NCI-H2081 (cell line): ENCODE measurements around the gene KHDC4.

Experiments used
- DNase-seq, 2 experiments: peaks; one replicate each; lab custom pipeline; 2025; lab: John Stamatoyannopoulos, UW

KHDC4 gene

DNA sequence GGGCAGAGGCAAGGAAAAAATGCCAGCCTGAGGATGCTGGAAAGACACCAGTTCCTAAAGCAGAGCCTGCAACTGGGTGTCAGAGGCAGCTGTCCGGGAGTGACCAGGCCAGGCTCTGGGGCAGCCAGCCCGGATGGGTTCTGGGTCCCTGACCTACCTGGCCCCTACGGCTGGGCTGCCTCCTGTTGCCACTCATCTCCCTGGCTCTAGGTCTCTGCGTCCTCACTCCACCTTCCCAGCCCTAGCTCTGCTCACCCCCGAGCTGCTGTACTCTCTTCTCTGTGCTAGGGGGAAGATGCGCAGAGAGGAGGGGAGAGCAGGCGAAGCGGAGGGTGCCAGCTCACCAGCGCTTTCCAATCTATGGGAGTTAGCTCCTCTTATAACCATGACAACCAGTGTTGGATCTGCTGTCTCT, 35.2 kb upstream of the KHDC4 start:
- DNase-seq: no peak

DNA sequence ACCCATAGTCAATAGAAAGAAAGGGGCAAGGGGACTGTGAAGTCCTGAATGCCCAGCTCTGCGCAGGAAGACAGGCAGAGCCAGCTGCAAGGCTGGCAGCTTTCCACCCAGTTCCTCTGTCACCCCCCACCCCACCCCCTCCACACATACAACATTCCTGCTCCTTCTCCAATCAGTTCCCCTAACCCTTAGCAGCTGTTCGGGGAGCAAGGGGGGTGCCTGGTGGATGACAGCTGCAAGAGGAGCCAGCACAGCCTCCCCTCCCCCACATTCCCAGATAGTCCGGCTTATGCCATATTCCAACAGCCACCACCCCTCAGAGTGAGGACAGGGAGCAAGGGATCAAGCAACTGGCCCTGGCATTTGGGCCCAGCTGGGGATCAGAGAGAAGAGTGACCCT, 34.5 kb upstream of the KHDC4 start:
- DNase-seq: peak; percentile 25 to 37

DNA sequence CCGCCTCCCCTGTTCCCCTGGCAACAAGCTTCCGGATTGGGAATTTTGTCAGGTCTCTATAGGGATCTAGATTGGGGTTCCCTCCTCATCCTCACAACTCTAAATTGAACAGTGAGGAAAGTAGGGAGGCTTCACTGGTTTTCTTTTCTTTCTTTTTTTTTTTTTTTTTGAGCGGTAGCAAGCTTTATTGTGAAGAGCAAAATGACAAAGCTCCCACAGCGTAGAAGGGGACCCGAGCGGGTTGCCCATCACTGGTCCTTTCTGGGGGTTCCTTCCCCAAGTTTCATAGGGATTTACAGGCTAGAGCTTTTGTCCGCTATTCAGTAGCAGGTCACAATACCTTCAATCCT, 33.8 kb upstream of the KHDC4 start:
- no peak for DNase-seq

DNA sequence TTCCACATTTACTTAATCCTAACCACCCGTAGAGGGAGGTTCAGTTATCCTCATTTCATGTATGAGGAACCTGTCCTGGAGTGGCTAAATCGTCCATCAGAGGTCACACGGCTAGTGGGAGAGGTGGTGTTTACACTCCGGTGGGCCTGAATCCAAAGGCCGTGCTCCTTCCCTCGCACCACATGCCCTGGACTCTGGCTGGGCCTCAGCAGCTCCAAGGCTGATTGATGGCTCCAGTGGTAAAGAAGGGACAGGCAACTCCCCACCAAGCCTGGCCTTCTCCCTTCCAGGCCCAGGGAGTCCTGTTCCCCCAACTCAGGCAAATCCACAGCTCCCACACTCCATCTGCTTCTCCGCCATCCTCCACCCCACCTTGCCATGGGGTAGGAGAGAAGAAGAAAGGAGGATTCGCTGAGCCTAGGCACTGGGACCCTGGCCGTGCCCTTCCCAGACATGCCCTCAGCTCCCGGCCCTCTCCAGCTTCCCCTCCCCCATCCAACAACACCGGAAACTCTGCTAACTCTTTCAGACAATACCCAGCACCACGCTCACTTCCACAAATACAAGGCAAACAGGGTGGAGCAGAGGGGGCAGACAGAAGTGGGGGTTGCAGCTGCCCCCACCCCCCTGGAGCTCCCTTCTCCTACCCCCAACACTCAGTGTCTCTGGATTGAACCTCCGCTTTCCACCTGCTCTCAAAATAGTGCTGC, 33.3 kb upstream of the KHDC4 start:
- no peak for DNase-seq

DNA sequence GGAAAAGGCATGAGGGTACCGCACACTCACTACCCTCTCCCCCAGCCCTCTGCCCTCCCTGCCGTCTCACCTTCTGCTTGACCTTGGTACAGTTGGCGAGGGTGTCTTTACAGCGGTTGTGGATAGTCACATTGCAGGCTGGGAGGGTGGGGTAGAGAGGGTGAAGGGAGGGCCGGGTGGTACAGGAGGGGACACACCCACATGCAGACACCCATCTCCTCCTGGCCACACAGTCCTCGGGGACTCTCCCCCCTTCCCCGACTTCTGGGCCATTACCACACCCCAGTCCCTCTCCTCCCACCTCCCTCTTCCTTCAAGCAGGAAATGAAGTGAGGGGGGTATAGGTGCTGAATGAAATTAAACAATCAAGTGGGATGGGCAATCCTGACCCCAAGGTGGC, 32.5 kb upstream of the KHDC4 start:
- no peak for DNase-seq

DNA sequence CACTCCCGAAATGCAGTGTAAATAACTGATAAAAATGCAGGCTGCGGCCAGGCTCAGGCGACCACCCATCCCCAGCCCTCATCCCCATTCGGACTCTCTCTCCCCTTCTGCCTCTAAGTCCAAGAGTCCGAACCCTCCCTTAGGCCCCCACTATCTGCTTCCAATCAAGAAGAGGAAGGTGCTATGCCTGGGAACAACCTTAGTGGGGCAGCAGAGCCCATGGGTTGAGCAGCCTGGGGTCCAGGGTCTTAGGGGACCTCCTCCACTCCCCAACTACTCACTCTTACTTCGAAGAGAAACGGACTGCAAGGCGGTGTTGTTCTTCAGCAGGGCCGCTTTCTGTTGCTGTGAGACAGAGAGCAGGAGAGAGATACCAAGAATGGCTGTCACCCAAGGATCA, 31.9 kb upstream of the KHDC4 start:
- DNase-seq: no peak

DNA sequence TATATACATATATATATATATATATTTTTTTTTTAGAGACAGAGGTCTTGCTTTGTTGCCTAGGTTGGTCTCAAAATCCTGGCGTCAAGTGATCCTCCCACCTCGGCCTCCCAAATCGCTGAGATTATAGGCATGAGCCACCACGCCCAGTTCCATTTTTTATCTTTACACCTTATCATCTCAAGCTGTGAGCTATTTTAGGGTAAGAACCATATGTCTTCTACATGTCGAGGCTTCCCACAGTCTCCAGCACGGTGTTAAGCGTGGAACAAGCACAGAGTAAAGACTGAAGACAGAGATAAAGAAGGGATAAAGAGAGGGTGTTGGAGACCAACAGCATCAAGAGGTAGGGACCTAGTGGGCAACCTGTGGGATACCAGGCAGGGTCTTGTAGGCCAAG, 30.0 kb upstream of the KHDC4 start:
- DNase-seq: no peak

DNA sequence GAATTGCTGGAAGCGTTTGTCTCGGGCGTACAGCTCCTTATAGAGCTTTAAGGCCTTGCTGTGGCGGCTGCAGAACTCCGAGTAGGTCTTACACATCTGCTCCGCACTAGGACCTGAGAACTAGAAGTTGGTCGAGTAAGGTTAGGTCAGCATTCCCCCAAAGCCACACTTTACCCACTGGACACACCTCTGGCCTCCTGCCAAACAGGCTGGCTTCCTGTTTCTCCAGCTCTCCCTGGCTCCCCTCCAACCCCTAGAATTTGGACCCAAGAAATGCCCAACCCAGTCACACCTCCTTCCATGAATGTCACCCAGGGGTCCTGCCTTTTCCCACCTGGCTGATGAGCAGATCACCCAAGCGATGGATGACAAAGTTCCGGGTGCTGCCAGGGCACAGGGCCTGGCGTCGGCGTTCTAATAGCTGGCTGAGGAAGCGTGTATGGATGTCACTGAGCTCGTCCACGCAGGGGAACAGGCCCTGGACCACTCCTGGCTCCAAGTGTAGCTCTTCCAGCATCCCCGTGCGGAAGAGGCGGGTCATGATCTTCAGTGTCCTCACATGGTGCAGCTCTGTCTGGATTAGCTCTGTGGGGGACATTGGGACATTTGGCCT, 28.5 kb upstream of the KHDC4 start:
- no peak for DNase-seq

DNA sequence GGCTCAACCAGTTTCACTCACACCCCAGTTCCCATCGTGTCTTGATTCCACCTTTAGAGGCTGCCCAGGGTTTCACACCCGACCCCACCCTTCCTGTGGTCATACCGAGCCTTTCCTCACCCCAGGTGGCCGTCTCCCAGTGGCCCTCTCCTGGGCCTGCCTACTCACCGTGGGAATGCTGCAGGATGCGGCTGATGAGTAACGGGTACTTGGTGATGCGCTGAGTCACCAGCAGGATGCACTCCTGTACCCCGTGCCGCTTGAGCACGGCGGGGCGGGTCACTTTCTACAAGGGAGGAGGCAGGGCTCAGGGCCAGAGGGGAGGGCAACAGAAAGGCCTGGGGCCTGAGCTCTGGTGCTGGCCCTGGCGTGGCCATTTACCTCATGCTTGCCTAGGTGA, 27.7 kb upstream of the KHDC4 start:
- no peak for DNase-seq

DNA sequence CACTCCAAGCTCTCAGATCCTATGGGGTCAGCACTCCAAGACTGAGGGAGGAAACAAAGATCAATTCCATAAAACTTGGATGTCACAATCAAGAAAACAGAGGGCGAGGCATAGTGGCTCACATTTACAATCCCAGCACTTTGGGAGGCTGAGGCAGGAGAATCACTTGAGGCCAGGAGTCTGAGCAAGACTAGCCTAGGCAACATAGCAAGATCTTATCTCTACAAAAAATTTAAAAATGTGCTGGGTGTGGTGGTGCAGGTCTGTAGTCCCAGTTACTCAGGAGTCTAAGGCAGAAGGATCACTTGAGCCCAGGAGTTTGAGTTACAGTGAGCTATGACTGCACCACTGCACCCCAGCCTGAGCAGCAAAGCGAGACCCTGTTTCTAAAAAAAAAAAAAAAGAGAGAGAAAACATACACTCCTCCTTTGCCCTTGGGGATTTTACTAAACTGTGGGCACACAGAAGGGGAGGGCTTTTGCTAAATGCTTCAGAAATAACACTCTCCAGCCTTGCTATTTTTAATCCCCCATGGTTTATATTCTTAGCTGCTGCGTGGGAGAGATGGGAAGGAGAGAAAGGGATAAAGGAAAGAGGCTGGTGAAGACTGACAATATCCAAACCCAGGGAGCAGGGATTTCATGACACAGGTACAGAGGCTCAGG, 26.0 kb upstream of the KHDC4 start:
- no peak for DNase-seq

DNA sequence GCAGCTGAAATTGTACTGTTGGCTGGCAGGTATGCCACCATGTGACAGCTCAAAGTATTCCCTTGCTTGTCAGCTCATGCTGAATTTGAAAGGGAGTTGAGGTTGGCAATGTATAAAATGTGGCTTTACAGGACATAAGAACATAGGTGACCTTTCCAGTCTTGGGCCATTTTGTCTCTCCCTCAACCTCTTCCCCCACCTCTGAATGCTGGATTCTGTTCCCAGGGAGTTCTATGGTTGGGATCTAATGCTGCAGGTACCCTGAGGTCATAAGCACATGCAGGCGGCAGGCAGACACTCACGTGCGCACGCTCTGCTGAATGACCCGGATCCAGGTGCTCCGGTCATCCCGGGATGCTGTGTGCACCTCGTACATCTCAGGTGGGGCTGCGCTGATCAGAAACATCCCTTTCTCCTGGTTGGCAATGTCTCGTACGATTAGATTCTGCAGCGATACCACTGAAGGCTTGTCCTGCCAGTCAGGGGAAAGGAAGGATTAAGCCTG, 23.2 kb upstream of the KHDC4 start:
- DNase-seq: no peak

DNA sequence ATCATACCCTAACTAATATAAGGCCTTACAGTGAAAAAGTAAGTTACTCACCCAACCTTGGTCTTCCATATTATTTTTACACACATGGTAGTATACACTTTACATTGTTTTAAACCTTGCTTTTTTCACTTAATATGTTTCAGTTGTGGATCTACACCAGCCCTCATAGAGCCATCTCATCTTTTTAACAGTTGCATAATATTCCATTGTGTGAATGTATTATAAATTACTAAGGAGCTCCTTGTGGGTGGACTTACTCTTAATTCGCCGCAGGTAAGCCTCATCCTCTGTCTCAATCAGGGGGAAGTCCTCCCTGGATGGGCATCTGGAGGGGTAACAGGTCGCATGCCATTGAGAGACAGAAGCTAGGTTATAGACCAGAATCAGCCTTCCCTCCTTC, 20.4 kb upstream of the KHDC4 start:
- DNase-seq: no peak

DNA sequence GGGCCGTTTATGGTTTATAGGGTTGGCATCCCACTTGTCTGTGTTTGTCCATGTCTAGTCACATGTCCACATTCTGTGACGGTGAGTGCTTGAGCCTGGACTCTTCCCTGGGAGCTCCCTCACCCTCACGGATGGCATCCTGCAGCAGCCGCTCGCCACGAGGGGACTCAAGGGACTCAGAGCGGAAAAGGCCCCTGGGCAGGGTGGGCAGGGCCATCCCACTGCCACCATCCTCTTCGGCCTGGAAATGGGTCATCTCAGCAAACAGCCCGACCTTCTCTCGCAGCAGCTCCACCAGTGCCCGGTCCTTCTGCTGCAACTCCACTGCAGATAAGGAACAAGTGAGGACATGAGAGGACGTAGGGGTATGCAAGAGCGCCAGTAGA, 18.3 kb upstream of the KHDC4 start:
- no peak for DNase-seq

DNA sequence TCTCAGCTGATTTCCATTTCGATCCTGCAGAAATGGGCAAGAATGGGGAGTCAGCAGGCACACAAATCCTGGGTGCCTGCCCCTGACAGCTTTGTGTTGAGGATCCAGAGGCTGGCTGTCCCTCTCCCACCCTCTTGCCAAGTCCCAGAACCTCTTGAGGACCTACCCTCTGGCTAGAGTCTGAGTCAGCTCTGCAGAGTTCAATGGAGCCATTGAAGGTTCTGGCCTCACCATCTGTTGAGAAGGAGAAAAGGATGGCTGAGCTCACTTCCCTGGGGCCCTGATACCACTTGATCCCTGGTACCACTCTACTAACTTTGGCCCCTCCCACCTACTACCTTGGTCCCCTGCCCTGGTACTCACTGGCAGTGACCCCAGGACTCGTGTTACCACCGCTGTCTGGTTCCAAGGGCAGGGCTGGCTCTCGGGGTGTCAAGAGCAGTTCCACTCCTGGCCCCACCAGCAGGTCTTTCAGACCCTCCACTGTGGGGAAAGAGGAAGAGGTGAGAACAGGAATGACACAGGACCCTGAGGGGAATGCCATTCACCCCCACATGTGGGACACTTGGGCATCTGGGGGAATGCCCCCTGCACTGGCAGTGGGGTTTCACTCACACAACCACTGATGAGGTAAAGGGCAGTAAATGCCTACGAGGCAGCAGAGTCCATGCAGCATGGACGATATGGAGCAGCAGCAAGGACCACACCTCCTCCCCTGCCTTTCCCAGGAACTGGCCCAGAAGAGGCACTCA, 17.7 kb upstream of the KHDC4 start:
- DNase-seq: no peak

DNA sequence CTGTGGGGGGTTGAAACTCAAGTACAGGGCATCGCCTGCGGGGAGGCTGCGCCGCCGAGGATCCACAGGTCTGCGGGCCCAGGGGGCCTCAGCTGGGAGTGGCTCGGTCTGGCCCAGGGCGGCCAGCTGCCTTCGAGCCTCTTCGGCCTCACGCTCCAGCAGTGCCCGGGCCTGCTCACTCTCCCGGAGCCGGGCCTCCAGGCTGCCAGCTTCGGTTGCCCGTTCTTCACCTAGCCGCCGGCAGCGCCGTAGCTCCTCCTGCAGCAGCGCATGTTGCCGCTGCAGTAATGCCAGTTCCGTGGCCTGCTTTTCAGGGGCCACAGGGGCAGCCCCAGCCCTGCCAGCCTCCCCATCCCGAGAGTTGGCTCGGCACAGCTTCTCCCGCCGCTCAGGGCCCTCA, 16.6 kb upstream of the KHDC4 start:
- DNase-seq: no peak

DNA sequence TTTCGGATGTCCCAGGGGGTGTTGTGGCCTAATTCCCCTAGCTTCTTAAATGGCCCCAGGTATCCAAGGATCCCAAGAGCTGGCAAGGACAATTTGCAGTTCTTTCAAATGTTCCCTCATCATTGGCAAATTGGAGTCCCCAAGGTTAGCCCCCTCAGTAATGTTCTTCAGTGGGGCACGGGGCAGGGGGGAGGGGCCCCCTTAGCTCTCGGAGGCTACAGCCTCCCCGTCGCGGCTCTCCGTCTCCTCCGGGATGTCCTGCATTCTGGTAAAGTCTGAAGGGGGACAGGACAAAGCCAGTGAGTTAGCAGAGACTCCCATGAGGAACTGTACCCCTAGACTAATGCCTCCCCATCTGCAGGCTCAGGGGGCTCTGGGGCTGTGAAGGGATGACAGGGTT, 13.5 kb upstream of the KHDC4 start:
- no peak for DNase-seq

DNA sequence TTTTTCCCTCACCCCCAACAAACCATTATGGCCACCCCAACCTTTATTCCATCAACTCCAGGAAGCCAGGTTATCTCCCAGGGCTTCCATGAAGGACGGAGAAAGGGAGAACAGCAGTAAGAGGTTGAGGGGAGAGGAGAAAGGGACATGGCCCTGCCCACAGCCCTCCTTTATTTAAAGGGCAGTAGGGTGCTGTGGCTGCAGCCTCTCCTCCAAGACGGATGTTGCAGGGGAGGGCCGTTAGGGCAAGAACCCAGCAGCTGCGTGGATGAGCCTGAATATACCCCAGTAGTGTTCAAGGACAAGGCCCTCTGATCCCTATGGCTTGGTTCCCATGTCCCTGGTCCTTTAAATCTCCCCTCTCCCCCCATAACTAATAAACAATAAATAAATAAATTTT, 13.1 kb upstream of the KHDC4 start:
- DNase-seq: no peak

DNA sequence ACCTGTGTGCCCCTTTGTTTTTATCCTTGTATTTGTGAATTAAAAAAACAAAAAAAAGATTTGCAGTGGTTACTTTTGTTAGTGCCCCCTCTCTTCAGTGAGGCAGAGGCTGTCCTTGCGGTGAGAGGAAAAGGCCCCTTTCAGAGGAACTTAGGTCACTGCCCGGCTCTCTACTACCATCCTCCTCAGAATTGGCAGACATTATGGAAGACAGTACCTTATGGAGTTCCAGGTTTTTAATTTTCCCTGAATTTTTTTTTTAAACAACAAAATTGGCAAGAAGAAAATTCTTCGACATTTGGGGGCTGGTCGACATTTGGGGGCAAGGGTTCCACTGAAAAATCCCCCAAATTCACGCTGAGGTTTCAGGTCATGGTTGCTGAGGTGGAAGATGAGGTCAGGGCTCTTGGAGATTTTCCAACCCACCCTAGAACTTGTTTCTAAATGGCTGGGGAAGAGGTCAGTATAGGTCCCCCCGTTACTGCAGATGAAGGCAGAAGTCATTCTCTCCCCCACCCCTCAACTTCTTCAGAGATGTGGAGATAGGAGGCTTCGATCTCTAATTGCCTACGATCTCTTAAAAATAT, 12.5 kb upstream of the KHDC4 start:
- no peak for DNase-seq

DNA sequence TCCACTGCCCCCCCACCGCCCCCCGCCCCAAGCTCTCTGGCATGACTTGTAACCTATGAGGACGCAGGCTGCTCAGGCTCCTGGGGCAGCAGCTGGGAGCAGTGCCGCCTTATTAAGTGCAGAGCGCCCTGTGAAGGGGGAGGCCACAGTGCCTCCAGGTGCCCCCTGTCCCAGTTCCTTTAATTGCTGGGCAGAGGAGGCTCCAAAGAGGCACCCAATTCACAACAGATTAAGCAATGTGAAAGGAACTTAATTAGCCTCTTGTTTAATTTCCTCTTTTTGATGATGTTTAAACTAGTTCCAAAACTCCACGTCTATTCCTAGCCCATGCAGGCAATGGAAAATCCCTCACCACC, 10.2 kb upstream of the KHDC4 start:
- DNase-seq: peak; percentile 61 to 85

DNA sequence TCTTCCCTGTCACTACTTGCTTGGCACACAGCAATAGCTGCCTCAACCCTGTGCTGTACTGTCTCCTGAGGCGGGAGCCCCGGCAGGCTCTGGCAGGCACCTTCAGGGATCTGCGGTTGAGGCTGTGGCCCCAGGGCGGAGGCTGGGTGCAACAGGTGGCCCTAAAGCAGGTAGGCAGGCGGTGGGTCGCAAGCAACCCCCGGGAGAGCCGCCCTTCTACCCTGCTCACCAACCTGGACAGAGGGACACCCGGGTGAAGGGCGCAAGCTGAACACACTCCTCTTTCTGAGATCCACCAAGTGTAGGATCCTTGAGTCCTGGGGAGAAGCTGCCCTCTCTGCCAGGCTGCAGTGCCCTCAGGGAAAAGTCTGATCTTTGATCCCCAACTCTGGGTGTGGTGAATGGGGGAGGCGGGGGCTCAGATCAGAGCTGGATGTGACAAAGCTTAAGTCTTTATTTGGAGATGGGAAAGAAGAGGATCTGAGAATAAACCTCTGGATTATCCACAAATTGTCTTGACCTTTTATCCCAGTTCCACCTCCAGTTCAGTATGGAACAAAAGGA, 8.4 kb upstream of the KHDC4 start:
- DNase-seq: no peak

DNA sequence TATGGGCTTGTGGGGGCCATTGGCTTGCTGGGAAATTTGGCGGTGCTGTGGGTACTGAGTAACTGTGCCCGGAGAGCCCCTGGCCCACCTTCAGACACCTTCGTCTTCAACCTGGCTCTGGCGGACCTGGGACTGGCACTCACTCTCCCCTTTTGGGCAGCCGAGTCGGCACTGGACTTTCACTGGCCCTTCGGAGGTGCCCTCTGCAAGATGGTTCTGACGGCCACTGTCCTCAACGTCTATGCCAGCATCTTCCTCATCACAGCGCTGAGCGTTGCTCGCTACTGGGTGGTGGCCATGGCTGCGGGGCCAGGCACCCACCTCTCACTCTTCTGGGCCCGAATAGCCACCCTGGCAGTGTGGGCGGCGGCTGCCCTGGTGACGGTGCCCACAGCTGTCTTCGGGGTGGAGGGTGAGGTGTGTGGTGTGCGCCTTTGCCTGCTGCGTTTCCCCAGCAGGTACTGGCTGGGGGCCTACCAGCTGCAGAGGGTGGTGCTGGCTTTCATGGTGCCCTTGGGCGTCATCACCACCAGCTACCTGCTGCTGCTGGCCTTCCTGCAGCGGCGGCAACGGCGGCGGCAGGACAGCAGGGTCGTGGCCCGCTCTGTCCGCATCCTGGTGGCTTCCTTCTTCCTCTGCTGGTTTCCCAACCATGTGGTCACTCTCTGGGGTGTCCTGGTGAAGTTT, 7.8 kb upstream of the KHDC4 start:
- DNase-seq: no peak
